IPS-18c (cell line): ENCODE results near the gene ARHGAP22.

ENCODE experiments used
- H3K4me3 ChIP-seq: 2 replicates; pipeline ENCODE4 v1.7.0; 2013; ENCODE audit warnings: low read depth, mild to moderate bottlenecking, low read length, moderate library complexity; ENCODE audit not compliant: insufficient read depth
- H3K9me3 ChIP-seq: one replicate; pipeline ENCODE4 v1.6.1; 2013; ENCODE audit warnings: mild to moderate bottlenecking, low read length, moderate library complexity; ENCODE audit not compliant: control insufficient read depth, insufficient read depth

Gene ARHGAP22

DNA sequence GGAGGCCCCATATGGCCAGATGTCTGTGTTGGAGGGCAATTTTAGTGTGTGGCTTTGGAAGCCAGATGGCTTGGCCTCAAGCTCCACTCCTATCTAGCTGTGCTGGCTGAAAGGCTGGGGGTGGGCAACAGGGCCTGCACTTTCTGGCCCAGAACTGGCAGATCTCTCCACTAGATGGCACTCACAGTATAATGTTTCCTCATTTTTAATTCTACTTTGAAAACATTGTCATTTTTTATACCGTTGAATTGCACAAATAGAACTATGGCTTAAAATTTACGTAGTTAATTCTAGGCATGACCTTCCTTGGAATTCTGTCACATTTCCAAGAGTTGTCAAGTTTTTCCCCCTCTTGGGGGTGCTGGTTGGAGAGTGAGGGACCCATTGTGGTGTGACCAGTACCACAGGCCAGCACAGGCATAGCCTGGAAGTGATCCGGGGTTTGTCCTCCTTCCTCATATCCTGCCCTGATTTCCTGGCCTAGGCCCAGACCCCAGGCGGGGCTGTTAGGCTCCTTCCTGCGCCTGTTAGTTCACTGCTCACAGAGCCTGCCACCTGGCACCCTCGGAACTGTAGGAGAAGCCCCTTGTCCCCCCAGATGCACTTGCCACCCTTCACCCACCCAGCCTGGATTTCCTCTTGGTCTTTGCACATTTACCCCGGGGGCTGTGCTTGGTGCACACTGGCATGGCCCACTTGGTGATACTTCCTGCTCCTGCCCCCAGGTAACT, 52.8 kb downstream of the ARHGAP22 start:
- no peak overlapping the region for H3K4me3 ChIP-seq
- H3K9me3 ChIP-seq = peaks cover 2% of the 10 kb centered on the region

DNA sequence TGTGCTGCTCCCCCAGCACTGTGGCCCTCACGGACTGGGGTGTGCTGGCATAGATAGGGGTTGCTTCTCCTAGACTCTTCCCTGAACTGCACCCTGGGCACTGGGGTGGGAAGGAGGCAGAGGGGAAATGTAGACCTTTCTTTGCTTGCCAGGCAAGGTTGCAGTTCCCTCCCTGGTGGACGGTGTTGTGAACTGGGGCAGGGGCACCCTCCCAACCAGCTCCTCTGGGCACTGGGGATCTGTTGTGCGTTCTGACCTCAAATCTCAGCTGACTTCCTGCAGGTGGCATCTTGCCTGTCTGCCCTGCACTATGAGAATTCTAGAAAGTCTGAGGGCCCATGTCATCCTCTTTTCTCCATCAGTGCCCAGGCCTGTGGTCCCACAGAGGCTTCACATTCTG, 53.9 kb downstream of the ARHGAP22 start:
- peaks cover 2% of the 10 kb centered on the region for H3K9me3 ChIP-seq

DNA sequence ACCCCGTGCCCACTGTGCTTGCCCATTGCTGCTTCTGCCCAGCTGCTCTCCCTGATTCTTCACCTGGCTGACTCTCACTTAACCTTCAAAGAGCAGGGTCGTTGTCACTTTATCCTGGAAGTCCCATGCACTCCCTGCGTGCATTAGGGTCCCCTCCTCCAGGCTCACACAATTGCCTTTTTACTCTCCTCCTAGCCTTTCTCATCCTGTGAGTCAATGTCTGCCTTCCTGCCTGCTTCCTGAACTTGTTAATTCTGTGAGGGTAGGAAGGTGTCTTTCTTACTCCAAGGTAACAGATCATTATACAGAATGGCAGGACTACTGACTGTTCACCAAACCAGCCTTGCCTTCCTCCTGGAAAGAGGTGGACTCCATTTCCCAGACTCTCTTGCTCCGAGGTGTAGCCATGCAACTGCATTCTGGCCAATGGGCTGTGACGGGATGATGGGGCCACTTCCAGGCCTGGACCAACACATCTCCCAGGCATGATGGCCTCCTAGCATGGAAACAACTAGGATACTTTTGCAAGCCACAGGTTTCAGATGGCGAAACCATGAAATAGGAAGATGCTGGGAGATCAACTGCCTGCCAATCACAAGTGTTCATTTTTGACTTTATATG, 54.7 kb downstream of the ARHGAP22 start:
- Histone ChIP-seq H3K9me3 (peaks cover 2% of the 10 kb centered on the region), H3K4me3 (no peak overlapping the region)

More for the DNA sequence above, 53.9 kb downstream of the ARHGAP22 start:
- H3K4me3 ChIP-seq = no peak overlapping the region

DNA sequence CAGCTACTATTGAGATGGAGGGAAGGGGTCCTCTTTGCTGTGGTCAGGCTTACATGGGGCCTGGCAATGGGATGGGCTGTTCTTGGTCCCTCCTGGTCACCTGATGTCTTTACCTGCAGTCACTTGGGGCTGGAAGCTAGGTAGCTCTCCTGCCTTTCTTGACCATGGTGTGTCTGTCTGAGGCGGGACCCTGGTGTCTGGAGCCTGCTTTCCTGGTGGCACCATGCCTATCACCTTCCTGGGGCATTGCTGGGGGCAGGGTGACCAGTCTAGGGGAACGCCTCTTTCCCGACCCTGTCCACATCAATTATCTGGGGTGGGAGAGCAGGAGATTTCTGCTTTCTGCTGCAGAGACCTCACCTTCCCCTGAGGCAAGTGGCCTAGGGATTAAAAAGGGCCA, 55.6 kb downstream of the ARHGAP22 start:
- H3K9me3 ChIP-seq = peaks cover 2% of the 10 kb centered on the region

GRCh38 chr10:48548531-48549135, 56.2 kb downstream of the ARHGAP22 start:
- Histone ChIP-seq H3K9me3 (peaks cover 2% of the 10 kb centered on the region), H3K4me3 (no peak overlapping the region)

More for the DNA sequence above, 55.6 kb downstream of the ARHGAP22 start:
- no peak overlapping the region for H3K4me3 ChIP-seq

- peaks cover 2% of the 10 kb centered on the region for H3K9me3 ChIP-seq
- H3K4me3 ChIP-seq = no peak overlapping the region
Measured at GRCh38 chr10:48547981-48548380, 56.9 kb downstream of the ARHGAP22 start.

- Histone ChIP-seq H3K4me3 (no peak overlapping the region), H3K9me3 (peaks cover 2% of the 10 kb centered on the region)
Measured at GRCh38 chr10:48547061-48547895, 57.6 kb downstream of the ARHGAP22 start.

DNA sequence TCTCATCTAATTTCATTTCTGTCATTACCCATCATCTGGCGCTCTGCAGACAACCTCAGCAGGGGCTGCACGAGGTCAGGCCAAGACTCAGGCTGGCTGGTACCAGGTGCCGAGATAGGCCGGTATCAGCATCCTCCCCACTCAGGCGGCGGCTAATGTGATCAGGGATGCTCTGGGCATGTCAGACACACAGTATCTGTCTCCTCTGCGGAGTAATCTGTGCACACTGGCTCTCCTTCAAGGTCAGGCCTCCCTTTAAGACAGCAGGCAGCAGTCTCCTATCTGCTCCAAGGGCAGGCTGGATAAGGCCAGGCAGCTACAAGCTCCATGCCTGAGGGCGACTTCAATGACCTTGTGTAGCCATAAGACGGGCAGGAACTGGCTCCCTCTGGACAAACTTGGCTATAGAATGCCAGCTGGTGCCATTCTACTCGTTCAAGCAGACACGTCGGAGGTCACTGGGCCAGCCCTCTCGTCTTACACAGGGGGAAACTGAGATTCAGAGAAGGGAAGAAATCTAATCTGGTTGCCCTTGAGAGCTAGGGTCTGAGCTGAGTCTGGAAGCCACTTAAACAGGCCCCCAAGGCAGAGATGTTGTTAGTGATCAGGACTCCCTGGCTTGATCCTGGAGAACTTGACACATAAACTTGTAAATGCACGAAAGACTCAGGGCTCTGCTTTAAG, 59.3 kb downstream of the ARHGAP22 start:
- no peak overlapping the region for H3K4me3 ChIP-seq
- H3K9me3 ChIP-seq = peaks cover 2% of the 10 kb centered on the region

GRCh38 chr10:48543182-48543844, 61.6 kb downstream of the ARHGAP22 start:
- no peaks in the 10 kb centered on the region for H3K9me3 ChIP-seq
- no peak overlapping the region for H3K4me3 ChIP-seq

GRCh38 chr10:48542471-48543181, 62.2 kb downstream of the ARHGAP22 start:
- H3K4me3 ChIP-seq = no peak overlapping the region

DNA sequence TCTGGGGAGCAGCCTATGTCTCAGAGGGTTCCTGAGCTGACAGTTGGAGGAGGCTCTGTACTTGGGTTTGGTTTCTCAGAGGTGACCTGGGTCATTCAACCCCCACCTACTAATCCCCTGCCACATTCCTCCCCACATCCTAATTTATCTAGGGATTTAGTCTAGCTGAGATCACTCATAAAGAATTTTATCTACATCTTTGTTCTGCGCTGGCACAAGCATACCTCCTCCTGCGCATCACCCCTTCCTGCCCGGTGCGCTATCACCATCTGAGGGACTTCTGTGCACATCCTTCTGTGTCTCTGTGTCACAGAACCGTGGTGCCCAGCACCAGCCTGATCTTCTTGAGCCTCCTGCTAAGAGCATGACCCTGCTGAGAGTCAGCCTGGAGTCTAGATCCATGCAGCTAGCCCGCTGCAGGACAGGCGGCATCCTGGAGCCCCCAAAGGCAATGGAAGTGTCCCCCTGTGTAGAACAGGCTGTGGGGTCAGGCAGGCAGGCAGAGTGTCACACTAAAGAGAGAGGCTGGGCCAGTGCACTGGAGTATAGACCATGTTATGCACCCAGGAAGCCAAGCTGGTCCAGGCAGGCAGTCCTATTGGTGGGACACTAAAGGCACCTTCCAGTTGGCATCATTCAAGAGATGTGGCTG, 63.6 kb downstream of the ARHGAP22 start:
- Histone ChIP-seq H3K9me3 (no peaks in the 10 kb centered on the region), H3K4me3 (no peak overlapping the region)

More at GRCh38 chr10:48542471-48543181, 62.2 kb downstream of the ARHGAP22 start:
- no peaks in the 10 kb centered on the region for H3K9me3 ChIP-seq

- Histone ChIP-seq H3K4me3 (no peak overlapping the region), H3K9me3 (no peaks in the 10 kb centered on the region)
Measured at GRCh38 chr10:48538611-48539010, 66.3 kb downstream of the ARHGAP22 start.

GRCh38 chr10:48536916-48537890, 67.7 kb downstream of the ARHGAP22 start:
- Histone ChIP-seq H3K4me3 (no peak overlapping the region; the same call in 1 of the 2 replicates), H3K9me3 (no peaks in the 10 kb centered on the region)

- no peaks in the 10 kb centered on the region for H3K9me3 ChIP-seq
- H3K4me3 ChIP-seq = no peak overlapping the region
Measured at GRCh38 chr10:48536156-48536500, 68.7 kb downstream of the ARHGAP22 start.
